Skeletal muscle cell (primary cell): ENCODE measurements around the gene RTF2.

Experiments
- DNase-seq: peaks from one replicate; pipeline ENCODE4 v3.0.0-alpha.2; 2010; ENCODE audit warnings: low read depth
- H3K4me3 ChIP-seq: 2 replicates; pipeline ENCODE4 v1.5.1; 2011; ENCODE audit warnings: low read depth, mild to moderate bottlenecking, control low read depth, low read length, moderate library complexity

The RTF2 gene, protein sequence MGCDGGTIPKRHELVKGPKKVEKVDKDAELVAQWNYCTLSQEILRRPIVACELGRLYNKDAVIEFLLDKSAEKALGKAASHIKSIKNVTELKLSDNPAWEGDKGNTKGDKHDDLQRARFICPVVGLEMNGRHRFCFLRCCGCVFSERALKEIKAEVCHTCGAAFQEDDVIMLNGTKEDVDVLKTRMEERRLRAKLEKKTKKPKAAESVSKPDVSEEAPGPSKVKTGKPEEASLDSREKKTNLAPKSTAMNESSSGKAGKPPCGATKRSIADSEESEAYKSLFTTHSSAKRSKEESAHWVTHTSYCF

DNA sequence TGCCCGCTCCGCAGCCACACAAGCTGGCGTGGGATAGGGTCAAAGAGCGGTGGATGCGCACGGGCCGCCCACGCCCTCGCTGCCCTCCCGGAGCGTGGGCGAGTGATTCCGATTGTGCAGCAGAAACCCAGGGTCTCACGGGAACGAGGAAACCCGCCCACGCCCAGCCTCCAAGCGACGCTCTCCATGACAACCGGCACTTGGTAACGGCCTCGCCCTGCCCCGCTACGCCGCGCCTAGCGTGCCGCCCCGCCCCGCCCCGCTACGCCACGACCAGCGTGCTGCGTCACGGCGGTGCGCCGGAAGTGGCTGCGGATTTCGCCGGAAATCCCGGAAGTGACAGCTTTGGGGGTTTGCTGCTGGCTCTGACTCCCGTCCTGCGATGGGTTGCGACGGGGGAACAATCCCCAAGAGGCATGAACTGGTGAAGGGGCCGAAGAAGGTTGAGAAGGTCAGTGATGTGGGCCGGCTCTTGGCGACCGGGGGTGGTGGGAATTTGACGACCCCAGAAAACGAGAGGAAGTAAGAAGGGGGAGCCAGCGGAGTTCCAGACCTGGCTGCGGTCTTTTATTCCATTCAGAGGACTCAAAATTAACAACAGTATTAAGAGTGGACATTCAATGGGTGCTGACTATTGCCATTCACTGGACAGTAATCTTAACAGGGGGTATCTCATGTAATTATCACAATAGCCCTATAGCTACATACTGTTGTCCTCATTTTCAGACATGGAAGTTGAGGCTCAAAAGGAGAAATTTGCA lies at the start of gene RTF2:
RTF2 (plus strand) TSS at position 312 of the 761 bp plus-strand sequence; CDS start at position 383, 71 bp downstream.
- peak; percentile 91 for DNase-seq
- peak within 1 kb of the TSS; percentile 99 for H3K4me3 ChIP-seq

DNA sequence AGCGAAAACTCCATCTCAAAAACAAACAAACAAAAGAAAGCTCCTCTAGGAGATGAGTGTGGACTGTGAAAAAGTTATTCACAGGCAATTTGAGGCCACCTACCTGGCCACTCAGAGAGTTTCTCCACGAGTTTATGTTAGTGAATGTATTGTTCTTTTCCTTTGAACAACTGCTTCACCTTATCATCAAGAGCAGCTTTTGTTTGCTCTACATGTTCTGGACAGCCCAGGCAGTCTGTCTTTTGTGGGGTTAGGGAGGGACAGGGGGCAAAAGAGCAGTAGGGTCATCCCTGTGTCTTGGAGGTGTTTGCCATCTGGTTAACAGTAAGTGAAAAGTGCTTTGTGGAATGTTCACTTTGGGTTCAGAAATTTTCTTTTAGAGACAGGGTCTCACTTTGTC lies 48.4 kb upstream of the RTF2 start:
- H3K4me3 ChIP-seq: no peak overlapping the region
- DNase-seq: no peak

DNA sequence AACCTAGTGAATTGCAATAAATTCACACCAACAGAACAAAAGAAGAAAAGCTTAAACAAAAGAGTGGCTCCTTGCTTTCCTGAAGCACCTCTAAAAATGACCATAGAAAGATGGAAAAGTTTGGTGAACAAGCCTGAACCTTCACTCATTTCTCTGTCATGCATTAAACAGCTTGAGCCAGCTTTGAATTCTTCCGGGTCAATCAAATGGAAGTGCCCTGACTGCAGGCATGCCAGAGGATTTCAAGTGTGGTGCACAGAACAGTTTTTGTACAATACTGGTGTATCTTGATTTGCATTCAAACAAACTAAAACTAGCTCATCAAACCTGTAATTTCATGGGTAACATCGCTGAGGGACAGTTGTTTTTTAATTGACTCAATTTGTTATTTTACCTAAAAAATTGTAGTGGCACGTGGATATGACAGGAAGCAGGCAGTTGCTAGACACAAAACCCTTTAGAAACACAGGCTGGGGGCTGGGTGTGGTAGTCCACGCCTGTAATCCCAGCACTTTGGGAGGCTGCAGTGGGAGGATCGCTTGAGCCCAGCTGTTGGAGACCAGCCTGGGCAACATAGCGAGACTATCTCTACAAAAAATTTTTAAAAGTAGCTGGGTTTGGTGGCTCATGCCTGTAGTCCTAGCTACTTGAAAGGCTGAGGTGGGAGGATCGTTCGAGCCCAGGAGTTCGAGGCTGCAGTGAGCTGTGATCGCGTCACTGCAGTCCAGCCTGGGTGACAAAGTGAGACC lies 47.3 kb upstream of the RTF2 start:
- DNase-seq: no peak

DNA sequence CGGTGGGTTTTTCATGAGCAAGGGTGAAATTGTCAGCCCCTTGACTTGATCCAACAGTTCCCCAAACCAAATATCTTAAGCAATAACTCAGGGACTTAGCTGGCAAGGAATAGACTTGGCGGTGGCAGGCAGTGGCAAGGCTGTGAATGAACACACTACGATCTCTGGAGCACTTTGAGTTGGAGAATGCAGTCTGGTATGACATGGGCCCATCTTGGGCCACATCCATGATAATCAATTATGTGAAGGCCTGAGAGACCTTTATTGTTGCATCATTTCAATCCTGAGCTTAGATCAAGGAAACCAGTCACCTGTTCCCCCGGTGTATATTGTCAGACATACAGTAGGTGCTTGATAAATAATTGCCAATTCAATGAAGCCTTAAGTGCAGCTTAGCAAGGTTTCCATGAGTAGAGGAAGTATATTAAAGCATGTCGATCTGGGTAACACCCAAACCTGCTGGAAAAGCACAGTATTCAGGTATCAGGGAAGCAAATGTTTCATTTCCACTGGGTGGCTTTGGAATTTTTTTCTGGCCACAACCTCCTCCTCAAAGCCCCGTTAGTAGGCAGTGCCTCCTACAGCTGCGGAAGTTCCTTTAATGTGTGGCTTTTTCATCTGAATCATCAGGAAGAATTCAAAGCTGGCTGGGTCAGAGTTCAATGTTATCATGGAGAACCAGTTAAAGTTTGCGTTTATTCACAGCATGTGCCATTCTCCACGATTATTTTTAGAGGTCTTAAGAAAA lies 46.2 kb upstream of the RTF2 start:
- no peak overlapping the region for H3K4me3 ChIP-seq
- DNase-seq: peak; percentile 34

More for the DNA sequence above, 47.3 kb upstream of the RTF2 start:
- no peak overlapping the region for H3K4me3 ChIP-seq

DNA sequence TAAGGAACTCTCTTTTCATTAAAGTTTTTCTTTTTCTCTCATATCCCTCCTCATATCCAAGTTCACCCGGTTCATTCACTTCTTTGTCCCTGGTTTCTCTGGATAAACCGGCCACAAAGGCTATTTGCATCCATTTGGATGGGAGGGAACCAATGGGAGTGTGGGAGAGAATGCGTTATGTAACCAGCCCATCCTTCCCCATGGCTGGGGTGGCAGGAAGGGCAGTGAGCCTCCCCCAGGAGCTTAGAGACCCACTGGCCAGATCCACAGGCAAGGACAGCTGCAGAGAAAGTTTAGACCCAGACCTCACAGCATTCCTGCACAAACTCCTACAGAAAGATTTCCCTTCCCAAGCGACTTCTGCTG lies 45.6 kb upstream of the RTF2 start:
- H3K4me3 ChIP-seq: peak overlapping the region; percentile 11
- DNase-seq: no peak

DNA sequence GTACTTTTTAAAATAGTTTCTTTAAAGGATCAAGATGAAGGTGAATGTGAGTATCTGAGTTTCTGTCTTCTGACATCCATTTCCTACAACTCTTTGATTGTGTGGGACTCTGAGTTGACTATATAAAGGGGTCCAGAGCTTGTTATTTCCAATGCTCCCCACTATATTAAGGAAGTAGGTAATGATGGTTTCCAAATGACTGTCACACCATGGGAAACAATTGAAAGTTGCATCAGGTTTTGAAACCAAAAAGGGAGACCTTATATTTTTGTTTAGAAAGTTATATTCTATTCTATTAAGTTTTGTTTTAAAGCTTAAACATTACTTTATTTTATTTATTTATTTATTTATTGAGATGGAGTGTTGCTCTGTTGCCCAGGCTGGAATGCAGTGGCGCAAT lies 45.2 kb upstream of the RTF2 start:
- DNase-seq: no peak
- H3K4me3 ChIP-seq: peak overlapping the region; percentile 11

DNA sequence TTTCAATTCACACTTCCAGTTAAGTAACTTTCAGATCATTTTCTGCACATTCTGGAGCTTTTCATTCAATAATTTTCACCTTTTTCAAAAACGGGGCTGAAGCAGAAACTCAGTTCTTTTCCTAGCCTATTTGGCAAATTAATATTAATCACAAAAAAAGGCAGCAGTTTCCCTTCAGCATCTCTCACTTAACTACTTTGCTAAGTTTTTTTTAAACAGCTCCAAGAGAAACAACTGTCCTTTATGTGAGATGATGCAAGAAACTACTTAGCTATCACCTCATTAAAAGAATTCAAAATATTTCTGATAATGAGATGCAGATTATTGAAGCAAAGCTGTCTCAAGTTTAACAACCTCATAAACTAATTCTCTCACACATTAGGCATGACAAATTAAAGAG lies 44.5 kb upstream of the RTF2 start:
- DNase-seq: no peak
- no peak overlapping the region for H3K4me3 ChIP-seq

DNA sequence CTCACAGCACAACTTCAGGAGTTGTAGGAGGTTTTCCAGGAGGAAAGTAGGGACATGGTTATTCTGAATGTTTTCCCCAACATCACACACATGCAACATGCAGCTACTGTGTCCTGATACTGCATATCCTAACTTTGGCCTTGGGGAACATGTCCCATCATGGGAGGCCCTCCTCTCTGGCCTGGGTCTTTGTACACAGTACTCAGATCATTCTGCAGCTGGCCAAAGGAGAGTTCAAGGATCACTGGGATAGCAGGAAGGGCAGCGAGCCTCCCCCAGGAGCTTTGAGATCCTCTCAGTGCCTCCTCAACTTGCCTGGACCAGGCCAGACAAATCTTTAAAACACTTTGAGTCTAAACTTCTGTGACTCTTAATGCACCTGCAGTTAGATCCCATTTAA lies 43.5 kb upstream of the RTF2 start:
- no peak for DNase-seq
- no peak overlapping the region for H3K4me3 ChIP-seq

DNA sequence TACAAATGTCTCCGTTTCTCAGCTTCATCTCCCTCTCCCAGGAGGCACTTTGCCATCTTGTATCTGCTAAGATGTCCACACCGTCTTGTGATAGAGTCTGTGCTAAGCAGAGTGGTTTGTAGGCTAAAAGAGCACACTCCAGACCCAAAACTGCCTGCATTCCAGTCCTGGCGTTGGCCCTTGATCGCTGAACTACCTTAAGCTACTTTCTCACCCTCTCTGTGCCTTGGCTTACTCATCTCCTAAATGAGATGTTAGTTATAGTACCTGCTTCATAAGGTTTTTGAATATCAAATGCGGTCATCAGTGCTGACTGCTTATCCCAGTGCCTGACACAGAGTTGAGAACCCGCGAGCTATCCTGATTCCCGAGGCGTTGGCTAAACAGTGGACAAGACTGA lies 42.4 kb upstream of the RTF2 start:
- DNase-seq: no peak
- no peak overlapping the region for H3K4me3 ChIP-seq

DNA sequence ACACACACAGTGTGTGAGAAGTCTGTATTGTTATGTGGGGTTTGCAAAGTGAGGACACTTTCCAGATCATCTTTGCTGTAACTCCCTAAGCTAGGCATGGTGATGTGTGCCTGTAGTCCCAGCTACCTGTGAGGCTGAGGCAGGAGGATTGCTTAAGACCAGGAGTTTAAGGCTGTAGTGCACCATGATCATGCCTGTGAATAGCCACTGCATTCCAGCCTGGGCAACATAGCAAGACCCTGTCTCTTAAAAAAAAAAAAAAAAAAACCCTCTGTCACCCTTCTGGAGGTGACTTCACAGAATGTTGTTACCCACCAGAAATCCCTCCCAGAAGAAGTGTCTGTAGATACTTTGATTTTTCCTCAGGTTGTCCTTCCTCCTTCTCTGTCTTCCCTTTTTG lies 41.5 kb upstream of the RTF2 start:
- no peak overlapping the region for H3K4me3 ChIP-seq
- no peak for DNase-seq

DNA sequence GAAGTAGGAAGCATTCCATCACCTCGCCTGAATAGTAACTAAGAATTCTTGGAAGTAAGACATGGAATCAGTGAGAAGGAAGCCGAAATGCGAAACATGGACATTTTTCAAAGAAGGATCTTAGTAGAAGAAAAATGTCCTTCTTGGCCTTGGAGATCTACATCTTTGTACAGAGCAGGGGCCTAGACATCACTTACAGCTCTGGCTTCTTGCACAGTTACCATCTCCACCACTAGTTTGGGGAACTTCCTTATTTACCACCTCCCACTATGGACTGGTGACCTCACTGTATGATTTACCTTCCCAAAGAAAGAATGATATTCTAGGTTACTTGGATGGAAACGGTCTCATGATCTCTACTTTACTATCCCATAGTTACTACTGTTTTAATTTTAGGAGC lies 40.6 kb upstream of the RTF2 start:
- H3K4me3 ChIP-seq: no peak overlapping the region

DNA sequence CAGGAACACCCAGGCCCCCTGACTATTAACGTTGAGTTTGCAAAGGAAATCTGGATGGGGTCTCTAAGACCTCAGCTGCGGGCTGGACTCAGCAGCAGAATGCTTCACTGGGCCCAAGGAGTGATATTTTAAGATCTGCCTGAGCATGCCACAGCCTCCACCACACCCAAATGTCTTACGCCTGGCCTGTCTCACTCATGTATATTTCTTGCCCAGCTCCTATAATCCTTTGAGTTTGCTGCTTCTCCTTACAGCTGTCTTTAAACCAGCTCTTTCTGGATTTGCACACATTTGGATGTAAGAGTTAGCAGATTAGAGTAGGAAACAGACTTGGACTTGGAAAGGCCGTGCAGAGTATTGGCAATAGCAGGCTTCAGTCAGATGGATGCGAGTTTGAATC lies 40.0 kb upstream of the RTF2 start:
- no peak overlapping the region for H3K4me3 ChIP-seq
- no peak for DNase-seq

More for the DNA sequence above, 40.6 kb upstream of the RTF2 start:
- DNase-seq: no peak

DNA sequence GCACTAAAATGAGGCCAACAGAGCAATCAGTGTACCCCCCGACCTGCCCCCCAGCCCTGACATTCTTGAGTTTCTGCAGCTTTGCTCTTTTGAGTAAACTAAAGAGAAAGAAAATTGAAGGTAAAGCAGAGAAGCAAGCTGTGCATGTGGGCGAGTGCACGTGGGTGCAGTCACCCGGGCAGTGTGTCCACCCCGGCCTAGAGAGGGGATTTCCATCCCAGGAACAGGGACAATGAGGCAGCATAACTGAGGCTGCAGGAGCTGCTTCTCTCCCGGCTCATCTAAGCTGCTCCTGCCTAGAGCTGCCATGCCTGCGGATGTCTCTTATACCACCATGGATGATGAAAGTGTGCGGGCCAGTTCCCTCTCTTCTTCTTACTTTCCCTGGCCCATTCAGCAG lies 39.5 kb upstream of the RTF2 start:
- H3K4me3 ChIP-seq: no peak overlapping the region
- no peak for DNase-seq

DNA sequence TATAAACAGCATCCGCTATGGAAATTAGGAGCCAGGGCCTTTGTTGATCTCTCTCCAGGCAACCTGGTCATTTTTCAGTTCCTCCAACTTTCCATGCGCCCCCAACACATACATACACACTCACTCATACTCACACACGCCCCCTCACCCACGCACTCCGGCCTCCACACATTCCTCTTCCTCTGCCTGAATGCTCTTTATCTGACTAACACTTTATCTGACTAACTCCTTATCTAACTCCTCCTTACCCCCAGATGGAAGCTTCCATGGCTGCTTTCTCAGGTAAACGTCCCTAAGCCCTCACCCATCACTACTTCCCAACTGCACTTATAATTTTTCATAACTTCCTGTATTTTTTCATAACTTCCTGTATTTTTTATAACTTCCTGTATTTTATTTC lies 38.9 kb upstream of the RTF2 start:
- H3K4me3 ChIP-seq: no peak overlapping the region
- no peak for DNase-seq

DNA sequence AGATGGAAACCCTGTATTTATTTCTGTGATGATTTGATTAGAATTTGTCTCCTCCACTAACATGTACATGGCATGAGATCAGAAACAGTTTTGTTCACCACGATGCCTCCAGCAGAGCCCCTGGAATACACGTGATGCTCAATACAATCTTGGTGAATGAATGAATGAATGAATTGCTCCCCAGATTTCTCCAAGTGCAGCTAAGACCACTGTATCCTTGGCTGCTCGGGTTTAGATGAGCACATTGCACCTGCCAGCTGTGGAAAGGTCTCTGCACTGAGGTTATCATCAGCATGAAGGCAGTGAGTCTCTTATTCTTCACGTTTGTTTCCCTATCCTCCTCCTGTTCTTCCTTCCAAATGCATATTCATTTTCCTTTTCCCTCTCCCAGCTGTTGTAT lies 38.5 kb upstream of the RTF2 start:
- no peak for DNase-seq
- no peak overlapping the region for H3K4me3 ChIP-seq

DNA sequence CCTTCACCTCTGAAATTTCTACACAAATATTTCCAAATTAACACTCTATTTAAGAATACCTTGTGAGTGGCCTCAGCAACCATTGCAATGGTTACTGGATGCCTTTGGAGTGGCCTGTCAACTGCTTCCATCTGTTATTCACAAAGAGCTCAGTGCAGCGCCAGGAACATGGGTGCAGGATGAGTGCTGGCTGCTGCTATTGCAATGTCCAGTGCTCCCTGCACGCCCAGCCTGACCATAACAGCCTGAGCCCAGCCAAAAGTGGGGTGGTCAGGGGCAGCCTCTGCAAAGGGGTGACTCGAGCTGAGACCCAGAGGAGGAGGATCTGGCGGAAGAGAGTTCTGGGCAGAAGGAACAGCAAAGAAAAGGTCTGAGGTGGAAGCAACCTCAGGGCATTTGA lies 38.0 kb upstream of the RTF2 start:
- no peak overlapping the region for H3K4me3 ChIP-seq

DNA sequence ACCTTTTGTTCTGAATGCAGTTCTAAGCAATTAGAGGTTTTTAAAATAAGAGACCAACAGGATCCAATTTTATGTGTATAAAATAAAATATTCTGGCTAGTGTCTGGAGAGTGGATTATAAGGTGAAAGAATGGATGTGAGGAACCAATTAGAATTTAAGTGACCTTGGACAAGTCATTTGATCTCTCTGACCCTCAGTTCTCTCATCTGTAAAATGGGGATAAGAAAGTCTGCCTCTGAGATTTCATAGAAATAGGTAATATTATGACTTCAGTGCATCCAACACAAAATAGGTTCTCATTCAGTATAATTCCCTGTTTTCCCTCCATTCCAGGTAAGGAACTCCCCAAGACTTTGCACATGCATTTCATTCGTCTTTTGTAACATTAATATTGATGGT lies 37.5 kb upstream of the RTF2 start:
- no peak for DNase-seq
- H3K4me3 ChIP-seq: no peak overlapping the region

More for the DNA sequence above, 38.0 kb upstream of the RTF2 start:
- DNase-seq: no peak

DNA sequence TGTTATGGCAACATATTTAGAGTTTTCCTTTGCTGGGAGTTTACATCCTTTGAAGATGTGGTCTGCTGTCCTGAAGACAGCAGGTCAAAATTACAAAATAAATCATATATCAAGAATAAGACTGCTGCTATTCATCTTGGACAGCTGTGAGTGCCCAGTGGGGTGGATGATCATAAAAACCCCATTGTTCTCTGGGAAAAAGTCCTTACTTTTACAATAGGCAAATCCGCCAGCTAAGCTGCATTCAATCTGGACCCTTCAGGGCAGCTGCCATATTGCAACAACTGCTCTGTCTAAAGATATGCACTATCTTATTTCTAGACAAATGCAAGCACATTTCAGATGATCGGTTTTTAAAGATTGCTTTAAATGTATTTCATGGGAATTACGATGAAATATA lies 37.0 kb upstream of the RTF2 start:
- DNase-seq: peak; percentile 30
- H3K4me3 ChIP-seq: no peak overlapping the region

DNA sequence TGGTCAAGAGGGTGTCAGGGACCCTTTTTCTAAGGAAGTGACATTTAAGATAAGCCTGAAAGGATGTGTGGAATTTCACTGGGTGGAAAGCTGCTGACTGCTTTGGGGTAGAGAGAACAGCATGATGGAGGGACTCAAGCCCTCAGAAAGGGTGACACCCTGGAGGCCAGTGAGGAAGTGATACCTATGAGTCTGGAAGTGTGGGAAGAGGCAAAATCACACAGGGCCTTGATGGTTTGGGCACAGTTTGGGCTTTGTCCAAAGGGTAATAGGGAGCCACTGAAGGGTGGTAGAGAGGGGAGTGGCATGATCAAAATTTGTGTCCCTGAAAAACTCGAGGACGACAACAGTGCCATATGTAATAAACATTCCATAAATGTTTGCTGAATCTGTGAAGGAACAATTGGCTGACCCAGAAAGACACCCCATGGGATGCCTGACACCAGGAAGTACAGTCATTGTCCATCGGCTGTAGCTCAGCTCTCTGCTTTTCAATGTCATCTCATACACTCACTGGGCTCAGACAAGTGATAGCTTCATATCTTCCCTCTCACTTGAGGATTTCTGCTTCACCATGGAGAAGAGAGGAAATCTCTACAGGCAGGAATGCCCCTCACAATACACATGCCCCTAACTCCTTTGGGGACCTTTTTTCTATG lies 35.1 kb upstream of the RTF2 start:
- no peak overlapping the region for H3K4me3 ChIP-seq
- no peak for DNase-seq
